ENCODE measurements around the gene GAD1.

Gene GAD1

GRCh38 chr2:170895023-170895757 is 78.5 kb downstream of the GAD1 start:
- DNase-seq (ENCODE audit: low spot score): peak; percentile 37

DNA sequence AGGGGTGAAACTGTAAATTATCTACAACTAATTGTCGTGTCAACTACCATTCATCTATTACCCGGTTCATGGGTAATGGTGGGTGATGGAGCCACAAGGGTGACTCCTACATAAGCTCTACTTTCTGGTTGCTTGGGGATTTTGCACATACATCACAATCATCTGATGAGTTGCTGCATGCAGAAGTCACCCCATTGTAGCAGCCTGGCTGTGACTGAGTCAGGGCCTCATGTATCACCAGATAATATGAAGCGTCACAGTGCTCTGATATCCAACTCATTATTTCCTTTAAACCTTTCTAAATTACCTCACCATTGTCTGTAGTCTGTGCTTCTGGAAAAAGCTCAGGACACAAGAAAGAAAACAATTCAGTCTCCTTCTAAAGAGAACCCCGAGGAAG is 79.9 kb downstream of the GAD1 start:
- DNase-seq (ENCODE audit: low spot score): no peak

- DNase-seq (ENCODE audit: low spot score): no peak
Measured at GRCh38 chr2:170897108-170897507, 80.4 kb downstream of the GAD1 start.

GRCh38 chr2:170905864-170906263 is 89.2 kb downstream of the GAD1 start:
- DNase-seq (ENCODE audit: low spot score): no peak

Data from AG08395 (cell line).